ENCODE measurements around the gene PTPRN2.

GRCh38 chr7:157881048-157881771 is 706.4 kb downstream of the PTPRN2 start:
- TF ChIP-seq, protein P1, sequence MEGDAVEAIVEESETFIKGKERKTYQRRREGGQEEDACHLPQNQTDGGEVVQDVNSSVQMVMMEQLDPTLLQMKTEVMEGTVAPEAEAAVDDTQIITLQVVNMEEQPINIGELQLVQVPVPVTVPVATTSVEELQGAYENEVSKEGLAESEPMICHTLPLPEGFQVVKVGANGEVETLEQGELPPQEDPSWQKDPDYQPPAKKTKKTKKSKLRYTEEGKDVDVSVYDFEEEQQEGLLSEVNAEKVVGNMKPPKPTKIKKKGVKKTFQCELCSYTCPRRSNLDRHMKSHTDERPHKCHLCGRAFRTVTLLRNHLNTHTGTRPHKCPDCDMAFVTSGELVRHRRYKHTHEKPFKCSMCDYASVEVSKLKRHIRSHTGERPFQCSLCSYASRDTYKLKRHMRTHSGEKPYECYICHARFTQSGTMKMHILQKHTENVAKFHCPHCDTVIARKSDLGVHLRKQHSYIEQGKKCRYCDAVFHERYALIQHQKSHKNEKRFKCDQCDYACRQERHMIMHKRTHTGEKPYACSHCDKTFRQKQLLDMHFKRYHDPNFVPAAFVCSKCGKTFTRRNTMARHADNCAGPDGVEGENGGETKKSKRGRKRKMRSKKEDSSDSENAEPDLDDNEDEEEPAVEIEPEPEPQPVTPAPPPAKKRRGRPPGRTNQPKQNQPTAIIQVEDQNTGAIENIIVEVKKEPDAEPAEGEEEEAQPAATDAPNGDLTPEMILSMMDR (IDR thresholded peaks at IDR 0.05; ENCODE audit: low read depth, low read length): no peak
- TF ChIP-seq, protein P2, sequence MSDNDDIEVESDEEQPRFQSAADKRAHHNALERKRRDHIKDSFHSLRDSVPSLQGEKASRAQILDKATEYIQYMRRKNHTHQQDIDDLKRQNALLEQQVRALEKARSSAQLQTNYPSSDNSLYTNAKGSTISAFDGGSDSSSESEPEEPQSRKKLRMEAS (IDR thresholded peaks at IDR 0.05; ENCODE audit: low read depth, low read length): no peak
- no peak for TF ChIP-seq POLR2A (IDR thresholded peaks at IDR 0.05; ENCODE audit: extremely low read depth, insufficient read length)
- TF ChIP-seq MYC (IDR thresholded peaks at IDR 0.05; ENCODE audit: low read depth, low read length): no peak
